Endodermal cell (in vitro differentiated cells): Measurements from ENCODE around the gene ABCA7. TPM values are rescaled to one million over a fixed set of nuclear protein-coding genes. Genes with fewer than 3 reads are reported as not detected.

Experiments used
- DNase-seq: peaks from one replicate; pipeline ENCODE4 v3.0.0-alpha.2; 2017
- H3K27ac ChIP-seq: 2 replicates; pipeline ENCODE4 v1.5.1; 2013; ENCODE audit warnings: mild to moderate bottlenecking, low read depth, low read length, moderate library complexity
- H3K27me3 ChIP-seq: 2 replicates; pipeline ENCODE4 v1.6.1; 2013; ENCODE audit warnings: mild to moderate bottlenecking, low read length, moderate library complexity; ENCODE audit not compliant: insufficient read depth, control insufficient read depth, poor library complexity, severe bottlenecking
- H3K36me3 ChIP-seq: 2 replicates; pipeline ENCODE4 v1.7.0; 2013; ENCODE audit warnings: mild to moderate bottlenecking, low read length, moderate library complexity; ENCODE audit not compliant: control insufficient read depth, insufficient read depth
- H3K4me1 ChIP-seq: one replicate; pipeline ENCODE4 v1.7.0; 2013; ENCODE audit warnings: low read length; ENCODE audit not compliant: control insufficient read depth, insufficient read depth
- H3K4me3 ChIP-seq: 2 replicates; pipeline ENCODE4 v1.5.1; 2013; ENCODE audit warnings: mild to moderate bottlenecking, low read length, moderate library complexity
- H3K9ac ChIP-seq: 2 replicates; pipeline ENCODE4 v1.6.1; 2013; ENCODE audit warnings: mild to moderate bottlenecking, low read length, moderate library complexity; ENCODE audit not compliant: poor library complexity, severe bottlenecking; ENCODE audit errors: extremely low read depth
- H3K9me3 ChIP-seq: 2 replicates; pipeline ENCODE4 v1.6.1; 2013; ENCODE audit warnings: mild to moderate bottlenecking, low read length, moderate library complexity; ENCODE audit not compliant: control insufficient read depth
- H3K27ac Mint-ChIP-seq: 2 replicates; pipeline ENCODE4 v1.8.0; 2020; ENCODE audit warnings: mixed read lengths
- H3K27me3 Mint-ChIP-seq: 2 replicates; pipeline ENCODE4 v1.8.0; 2021; ENCODE audit warnings: mild to moderate bottlenecking, mixed read lengths; ENCODE audit not compliant: insufficient read depth
- H3K36me3 Mint-ChIP-seq: 2 replicates; pipeline ENCODE4 v1.8.0; 2020; ENCODE audit warnings: low read depth, mixed read lengths
- H3K4me1 Mint-ChIP-seq: 2 replicates; pipeline ENCODE4 v1.8.0; 2020; ENCODE audit warnings: mixed read lengths
- H3K4me3 Mint-ChIP-seq: 2 replicates; pipeline ENCODE4 v1.8.0; 2020; ENCODE audit warnings: mild to moderate bottlenecking, moderate library complexity, mixed read lengths
- H3K9me3 Mint-ChIP-seq: 2 replicates; pipeline ENCODE4 v1.8.0; 2020; ENCODE audit warnings: mild to moderate bottlenecking, mixed read lengths
- CTCF ChIP-seq: fragments of 200-600 bp; sonication (generic); conservative IDR thresholded peaks from 2 replicates; pipeline ENCODE4 v1.5.0; 2021; ENCODE audit warnings: antibody characterized with exemption, mild to moderate bottlenecking
- WGBS, 2 experiments: methylation state at CpG; one replicate each; pipeline versions ENCODE4 v1.1.5 to v1.1.7; 2013; ENCODE audit warnings: missing lambda C conversion rate in 2 of 2, mixed read lengths in 1 of 2; ENCODE audit not compliant: insufficient coverage in 1 of 2, insufficient read length in 1 of 2; 5-methylcytosine and 5-hydroxymethylcytosine counted together
- total RNA-seq, 2 donors: library from RNA; stranded (reverse); fragmentation: NEBNext Ultra II Directional in 1 of 2; extraction: Animal tissue kit (Norgen Biotek cat#: 25700) in 1 of 2; gene quantifications; 2 replicates in 1 of 2; 3 replicates in 1 of 2; pipeline ENCODE4 v1.2.1, GENCODE V29; 2021

Gene ABCA7
- total RNA-seq, 2 donors from 2014 or later, result 67.2 to 68.7 TPM

GRCh38 chr19:993361-993830 lies 46.5 kb upstream of the ABCA7 start:
- peaks cover 12% of the 10 kb centered on the region for H3K36me3 Mint-ChIP-seq
- TF ChIP-seq CTCF, result no peak
- H3K36me3 ChIP-seq, result peaks cover 22% of the 10 kb centered on the region
- H3K27me3 ChIP-seq, result peaks cover 22% of the 10 kb centered on the region
- DNase-seq, result no peak
- peaks cover 25% of the 10 kb centered on the region for H3K27me3 Mint-ChIP-seq
- H3K4me1 ChIP-seq, result no peaks in the 10 kb centered on the region
- no peak overlapping the region for H3K4me3 Mint-ChIP-seq
- H3K9me3 ChIP-seq, result no peaks in the 10 kb centered on the region
- H3K4me1 Mint-ChIP-seq, result peaks cover 4% of the 10 kb centered on the region
- H3K27ac Mint-ChIP-seq, result no peak overlapping the region
- WGBS, 2 experiments, result 92 to 96% methylated on average over 15 to 17 of the region's 17 CpGs
- H3K9ac ChIP-seq, result no peak overlapping the region
- H3K9me3 Mint-ChIP-seq, result no peaks in the 10 kb centered on the region
- H3K27ac ChIP-seq, result no peak overlapping the region
- no peak overlapping the region for H3K4me3 ChIP-seq

DNA sequence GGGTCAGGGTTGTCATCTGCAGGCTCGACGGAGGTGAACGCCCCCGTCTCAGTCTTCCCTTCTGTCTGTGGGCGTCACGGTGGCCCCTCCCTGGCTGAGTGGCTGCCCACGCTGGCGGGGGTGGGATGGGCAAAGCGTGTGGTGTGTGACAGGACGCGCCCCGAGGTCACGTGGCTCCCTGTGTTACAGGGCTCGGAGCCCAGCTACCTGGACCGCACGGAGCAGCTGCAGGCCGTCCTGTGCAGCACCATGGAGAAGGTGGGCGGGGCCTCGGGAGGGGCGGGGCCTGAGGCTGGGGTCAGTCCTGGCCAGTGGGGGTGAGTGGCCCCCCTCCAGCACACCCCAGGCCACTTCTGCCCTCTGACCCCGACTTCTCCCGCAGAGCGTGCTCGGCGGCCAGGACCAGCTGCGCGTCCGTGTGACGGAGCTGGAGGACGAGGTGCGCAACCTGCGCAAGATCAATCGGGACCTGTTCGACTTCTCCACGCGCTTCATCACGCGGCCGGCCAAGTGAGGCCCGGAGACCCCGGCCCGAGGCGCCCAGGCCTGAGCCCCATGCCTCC lies 46.0 kb upstream of the ABCA7 start:
- peaks cover 28% of the 10 kb centered on the region for H3K27me3 Mint-ChIP-seq
- WGBS, 2 experiments, result 94 to 98% methylated on average over 29 to 43 of the region's 43 CpGs
- Histone ChIP-seq H3K27ac (no peak overlapping the region), H3K9me3 (no peaks in the 10 kb centered on the region), H3K27me3 (peaks cover 27% of the 10 kb centered on the region), H3K9ac (no peak overlapping the region), H3K4me3 (no peak overlapping the region), H3K36me3 (peaks cover 22% of the 10 kb centered on the region), H3K4me1 (no peaks in the 10 kb centered on the region)
- no peaks in the 10 kb centered on the region for H3K9me3 Mint-ChIP-seq
- H3K4me3 Mint-ChIP-seq, result no peak overlapping the region
- H3K27ac Mint-ChIP-seq, result no peak overlapping the region
- peaks cover 4% of the 10 kb centered on the region for H3K4me1 Mint-ChIP-seq
- H3K36me3 Mint-ChIP-seq, result peaks cover 12% of the 10 kb centered on the region
- no peak for TF ChIP-seq CTCF
- peak; percentile 71 for DNase-seq

DNA sequence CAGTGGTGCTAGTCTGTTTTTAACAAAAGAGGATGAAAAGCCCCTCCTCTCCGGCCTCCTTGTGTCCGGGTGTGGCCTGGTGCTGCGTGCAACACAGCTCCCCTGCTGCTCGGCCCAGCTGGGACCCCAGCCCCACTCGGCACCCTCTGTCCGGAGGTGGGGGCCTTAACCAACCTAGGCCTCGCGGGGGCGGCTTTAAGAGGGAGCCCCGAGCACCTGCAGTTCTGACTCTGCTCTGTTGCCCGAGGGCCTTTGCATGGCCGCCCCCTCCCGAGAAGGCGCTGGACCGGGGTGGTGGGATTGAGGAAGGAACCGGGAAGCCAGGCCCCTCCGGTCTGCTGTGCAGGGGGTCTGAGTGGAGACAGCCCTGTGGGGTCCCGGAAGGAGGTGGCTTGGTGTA lies 45.4 kb upstream of the ABCA7 start:
- H3K4me3 ChIP-seq, result no peak overlapping the region
- H3K4me3 Mint-ChIP-seq, result no peak overlapping the region
- no peak overlapping the region for H3K9ac ChIP-seq
- peaks cover 4% of the 10 kb centered on the region for H3K4me1 Mint-ChIP-seq
- H3K27ac Mint-ChIP-seq, result no peak overlapping the region
- no peak for TF ChIP-seq CTCF
- H3K27me3 ChIP-seq, result peaks cover 33% of the 10 kb centered on the region
- H3K9me3 ChIP-seq, result no peaks in the 10 kb centered on the region
- peaks cover 12% of the 10 kb centered on the region for H3K36me3 Mint-ChIP-seq
- peaks cover 22% of the 10 kb centered on the region for H3K36me3 ChIP-seq
- no peak for DNase-seq
- no peaks in the 10 kb centered on the region for H3K9me3 Mint-ChIP-seq
- no peak overlapping the region for H3K27ac ChIP-seq
- H3K4me1 ChIP-seq, result no peaks in the 10 kb centered on the region
- peaks cover 34% of the 10 kb centered on the region for H3K27me3 Mint-ChIP-seq
- 96 to 97% methylated on average over 12 to 18 of the region's 18 CpGs for WGBS, 2 experiments
